ENCODE data around the gene TBC1D1.

DNA sequence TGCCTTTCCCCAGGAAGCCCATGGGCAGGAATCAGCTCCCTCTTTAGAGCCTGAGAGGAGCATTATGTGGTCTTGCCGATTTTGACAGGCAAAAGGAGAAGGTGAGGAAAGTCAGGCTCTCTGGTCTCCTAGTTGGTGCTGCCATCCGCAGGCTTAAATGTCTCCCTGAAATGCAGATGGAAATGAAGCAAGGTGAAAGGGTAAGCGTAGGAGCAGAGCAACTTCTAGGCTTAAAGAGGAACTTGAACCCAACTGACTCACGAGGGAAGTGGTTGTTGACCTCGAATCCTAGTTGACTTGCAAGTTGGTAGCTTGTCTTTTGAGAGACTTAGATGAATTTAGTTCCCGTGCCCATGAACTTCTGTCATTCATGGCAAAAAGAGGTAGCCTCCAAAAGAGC lies 275.2 kb downstream of the TBC1D1 start:
- TF ChIP-seq, protein P1, sequence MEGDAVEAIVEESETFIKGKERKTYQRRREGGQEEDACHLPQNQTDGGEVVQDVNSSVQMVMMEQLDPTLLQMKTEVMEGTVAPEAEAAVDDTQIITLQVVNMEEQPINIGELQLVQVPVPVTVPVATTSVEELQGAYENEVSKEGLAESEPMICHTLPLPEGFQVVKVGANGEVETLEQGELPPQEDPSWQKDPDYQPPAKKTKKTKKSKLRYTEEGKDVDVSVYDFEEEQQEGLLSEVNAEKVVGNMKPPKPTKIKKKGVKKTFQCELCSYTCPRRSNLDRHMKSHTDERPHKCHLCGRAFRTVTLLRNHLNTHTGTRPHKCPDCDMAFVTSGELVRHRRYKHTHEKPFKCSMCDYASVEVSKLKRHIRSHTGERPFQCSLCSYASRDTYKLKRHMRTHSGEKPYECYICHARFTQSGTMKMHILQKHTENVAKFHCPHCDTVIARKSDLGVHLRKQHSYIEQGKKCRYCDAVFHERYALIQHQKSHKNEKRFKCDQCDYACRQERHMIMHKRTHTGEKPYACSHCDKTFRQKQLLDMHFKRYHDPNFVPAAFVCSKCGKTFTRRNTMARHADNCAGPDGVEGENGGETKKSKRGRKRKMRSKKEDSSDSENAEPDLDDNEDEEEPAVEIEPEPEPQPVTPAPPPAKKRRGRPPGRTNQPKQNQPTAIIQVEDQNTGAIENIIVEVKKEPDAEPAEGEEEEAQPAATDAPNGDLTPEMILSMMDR (IDR thresholded peaks at IDR 0.05): no peak
- TF ChIP-seq POLR2A (IDR thresholded peaks at IDR 0.05; ENCODE audit: low read depth) (no peak), POLR2AphosphoS5 (IDR thresholded peaks at IDR 0.05) (no peak), EP300 (IDR thresholded peaks at IDR 0.05) (no peak)

Measured in esophagus muscularis mucosa (tissue), 4 donors.